T-cell (primary cell): ENCODE data around the gene WNK2. TPM values are rescaled to one million over a fixed set of nuclear protein-coding genes. Genes with fewer than 3 reads are reported as not detected.

Experiments
- ATAC-seq, 4 experiments: fragments of 200-7000 bp in 3 of 4; fragments of 150-1000 bp in 1 of 4; cut with Tn5 transposase; replicated peaks in 1 of 4; 1 replicate in 3 of 4; 2 replicates in 1 of 4; pipeline ENCODE4 v1.10.0; 2021; ENCODE audit warnings: moderate library complexity in 3 of 4, mild to moderate bottlenecking in 2 of 4, moderate number of reproducible peaks in 1 of 4
- CTCF ChIA-PET, 2 donors: fragments of 300-600 bp; sonication (Branson Sonifier 250); formaldehyde crosslinking; loops; one replicate each; lab custom pipeline; 2022; ENCODE audit warnings: antibody characterized with exemption in 2 of 2; lab: Charles Lee
- POLR2A ChIA-PET, 2 donors: fragments of 300-600 bp; sonication (Branson Sonifier 250); formaldehyde crosslinking; loops; one replicate each; lab custom pipeline; 2022; ENCODE audit warnings: antibody characterized with exemption in 2 of 2; lab: Charles Lee
- DNase-seq, 35 experiments: peaks; one replicate each; pipeline versions ENCODE4 v3.0.0 to v3.0.0-alpha.2; 2013 to 2023
- H3K27ac ChIP-seq: one replicate; pipeline ENCODE4 v1.5.1; 2013; ENCODE audit warnings: low read length
- H3K27me3 ChIP-seq, 2 experiments: replicated peaks in 1 of 2; 1 replicate in 1 of 2; 2 replicates in 1 of 2; pipeline versions ENCODE4 v1.6.1 to v1.7.0; 2013; ENCODE audit warnings: low read length in 1 of 2, mixed read lengths in 1 of 2; ENCODE audit not compliant: control insufficient read depth in 2 of 2, insufficient read depth in 2 of 2; ENCODE audit errors: extremely low read depth in 1 of 2
- H3K36me3 ChIP-seq, 2 donors: 1 replicate in 1 of 2; 2 replicates in 1 of 2; pipeline versions ENCODE4 v1.6.1 to v1.7.0; 2013; ENCODE audit warnings: low read length in 1 of 2; ENCODE audit not compliant: control insufficient read depth in 2 of 2, insufficient read depth in 1 of 2; ENCODE audit errors: extremely low read depth in 1 of 2
- H3K4me1 ChIP-seq, 2 experiments: 1 replicate in 1 of 2; 2 replicates in 1 of 2; pipeline versions ENCODE4 v1.6.1 to v1.7.0; 2013; ENCODE audit warnings: low read length in 2 of 2, mixed read lengths in 1 of 2; ENCODE audit not compliant: insufficient read depth in 2 of 2, control insufficient read depth in 1 of 2; ENCODE audit errors: extremely low read depth in 1 of 2
- H3K4me3 ChIP-seq, 2 donors: 1 replicate in 1 of 2; 2 replicates in 1 of 2; pipeline versions ENCODE4 v1.5.1 to v1.7.0; 2013; ENCODE audit warnings: mild to moderate bottlenecking in 2 of 2, low read length in 1 of 2, moderate library complexity in 1 of 2; ENCODE audit not compliant: control insufficient read depth in 1 of 2; ENCODE audit errors: extremely low read depth in 1 of 2
- H3K9me3 ChIP-seq: 2 replicates; pipeline ENCODE4 v1.7.0; 2013
- H3K27ac Mint-ChIP-seq, 2 donors: one replicate each; pipeline ENCODE4 v1.8.0; 2020 to 2021; ENCODE audit warnings: mild to moderate bottlenecking in 2 of 2, mixed read lengths in 2 of 2
- H3K27me3 Mint-ChIP-seq, 2 donors: one replicate each; pipeline ENCODE4 v1.8.0; 2021 to 2022; ENCODE audit warnings: mixed read lengths in 2 of 2
- H3K36me3 Mint-ChIP-seq: one replicate; pipeline ENCODE4 v1.8.0; 2021; ENCODE audit warnings: mixed read lengths
- H3K4me1 Mint-ChIP-seq, 3 donors: one replicate each; pipeline ENCODE4 v1.8.0; 2020 to 2022; ENCODE audit warnings: mixed read lengths in 3 of 3, mild to moderate bottlenecking in 1 of 3
- H3K4me3 Mint-ChIP-seq, 3 donors: one replicate each; pipeline ENCODE4 v1.8.0; 2020 to 2022; ENCODE audit warnings: mild to moderate bottlenecking in 3 of 3, mixed read lengths in 3 of 3, moderate library complexity in 3 of 3
- H3K9me3 Mint-ChIP-seq, 3 donors: one replicate each; pipeline ENCODE4 v1.8.0; 2020 to 2022; ENCODE audit warnings: mixed read lengths in 3 of 3
- WGBS: methylation state at CpG from one replicate; pipeline ENCODE4 v1.1.5; 2013; ENCODE audit warnings: missing lambda C conversion rate; ENCODE audit not compliant: insufficient coverage; 5-methylcytosine and 5-hydroxymethylcytosine counted together
- total RNA-seq, 35 experiments: library from RNA in 6 of 35; stranded (reverse) in 6 of 35; fragments of 120-200 nt in 1 of 35; gene quantifications; one replicate each; pipeline versions ENCODE4 v1.2.1 to v1.2.4 and lab custom pipeline; 2013 to 2026

The WNK2 gene
- total RNA-seq, 5 donors from 2014 or later (not counting 1 experiment from before 2014, with no cell fraction given): 0.12 to 0.95 (median 0.48) TPM

DNA sequence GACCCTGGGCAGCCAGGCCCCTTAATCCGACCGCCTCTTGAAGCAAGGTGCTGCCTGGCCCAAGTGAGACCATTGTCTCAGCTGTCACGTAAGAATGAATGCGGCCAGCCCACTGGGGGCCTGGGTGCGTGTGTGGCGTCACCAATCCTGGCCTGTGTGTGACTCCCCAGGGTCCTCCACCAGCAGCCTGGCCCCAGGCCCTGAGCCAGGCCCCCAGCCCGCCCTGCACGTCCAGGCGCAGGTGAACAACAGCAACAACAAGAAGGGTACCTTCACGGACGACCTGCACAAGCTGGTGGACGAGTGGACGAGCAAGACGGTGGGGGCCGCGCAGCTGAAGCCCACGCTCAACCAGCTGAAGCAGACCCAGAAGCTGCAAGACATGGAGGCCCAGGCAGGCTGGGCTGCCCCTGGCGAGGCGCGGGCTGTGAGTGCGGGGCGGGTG is 124.2 kb downstream of the WNK2 start:
- peaks cover 4 to 7% (median 4%) of the 10 kb centered on the region in 3 donors for H3K4me1 Mint-ChIP-seq
- CTCF ChIA-PET: interaction anchor here in 1 of 2 donors (0.5 kb wide), 1 partner anchor 14 kb away, joined by 3 read pairs; no protein-coding TSS in a partner anchor
- ATAC-seq (no peak), DNase-seq (no peak)
- H3K9me3 Mint-ChIP-seq: no peaks in the 10 kb centered on the region
- H3K9me3 ChIP-seq: no peaks in the 10 kb centered on the region
- no peak overlapping the region for H3K4me3 Mint-ChIP-seq
- H3K27ac Mint-ChIP-seq: no peak overlapping the region
- POLR2A ChIA-PET: no interaction called here
- no peak overlapping the region for H3K4me3 ChIP-seq
- no peaks in the 10 kb centered on the region for H3K36me3 ChIP-seq
- H3K36me3 Mint-ChIP-seq: no peaks in the 10 kb centered on the region
- H3K4me1 ChIP-seq: no peaks in the 10 kb centered on the region
- H3K27me3 Mint-ChIP-seq: peaks cover 6 to 7% of the 10 kb centered on the region in 2 donors
- WGBS: 89% methylated on average over 17 of the region's 22 CpGs
- peaks cover 0 to 16% of the 10 kb centered on the region in 2 experiments for H3K27me3 ChIP-seq
- H3K27ac ChIP-seq: no peak overlapping the region

DNA sequence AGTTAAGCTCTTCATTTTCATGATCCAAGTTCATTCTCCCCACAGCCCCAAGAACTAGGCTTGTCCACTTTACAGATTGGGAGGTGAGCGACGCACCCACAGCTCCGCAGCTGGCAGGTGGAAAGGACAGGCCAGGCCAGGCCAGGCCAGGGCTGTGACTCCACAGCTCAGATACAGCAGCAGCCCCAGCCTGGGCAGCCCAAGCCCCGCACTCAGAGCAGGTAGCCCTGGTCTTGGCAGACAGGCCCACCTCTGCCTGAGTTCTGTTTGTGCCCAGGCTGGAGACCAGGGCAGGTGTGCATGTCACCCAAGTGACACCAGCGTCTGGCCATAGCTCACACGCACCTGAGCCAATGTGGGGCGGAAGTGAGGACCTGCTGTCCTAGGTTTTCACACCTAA is 124.7 kb downstream of the WNK2 start:
- Histone ChIP-seq H3K4me1 (no peaks in the 10 kb centered on the region), H3K4me3 (no peak overlapping the region), H3K9me3 (no peaks in the 10 kb centered on the region), H3K27ac (no peak overlapping the region), H3K36me3 (no peaks in the 10 kb centered on the region), H3K27me3 (peaks cover 0 to 16% of the 10 kb centered on the region in 2 experiments)
- ChIA-PET POLR2A (no interaction called here), CTCF (no interaction called here)
- no peaks in the 10 kb centered on the region for H3K9me3 Mint-ChIP-seq
- H3K27ac Mint-ChIP-seq: no peak overlapping the region
- H3K27me3 Mint-ChIP-seq: peaks cover 7% of the 10 kb centered on the region in 2 donors
- H3K36me3 Mint-ChIP-seq: no peaks in the 10 kb centered on the region
- DNase-seq: no peak
- 93% methylated on average over 7 of the region's 7 CpGs for WGBS
- H3K4me1 Mint-ChIP-seq: peaks cover 4 to 9% (median 6%) of the 10 kb centered on the region in 3 donors
- no peak overlapping the region for H3K4me3 Mint-ChIP-seq
- ATAC-seq: no peak

DNA sequence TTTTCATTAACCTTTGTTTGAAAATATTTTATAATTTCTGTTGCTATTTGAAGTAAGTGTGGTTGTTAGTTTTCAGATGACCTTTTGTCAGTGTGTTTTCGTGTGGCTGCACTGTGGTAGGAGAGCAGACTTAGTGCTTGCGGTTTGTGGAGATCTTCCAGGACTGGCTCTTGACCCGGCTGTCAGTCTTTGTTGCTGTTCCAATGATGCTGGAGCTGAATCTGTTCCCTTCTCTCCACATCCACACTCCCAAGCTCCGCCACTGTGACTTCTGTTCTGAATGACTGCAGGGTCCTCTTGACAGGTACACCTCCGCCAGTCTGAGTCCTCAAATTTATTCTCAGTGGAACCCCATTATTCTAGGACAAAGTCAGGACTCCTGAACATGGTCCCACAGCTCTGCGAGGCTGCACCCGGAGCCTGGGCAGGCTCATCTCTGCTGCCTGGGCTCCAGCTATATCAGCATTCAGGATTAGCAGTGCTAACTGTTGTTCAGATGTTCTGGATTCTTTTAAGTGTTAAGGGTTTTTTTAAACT is 126.0 kb downstream of the WNK2 start:
- ChIA-PET CTCF (no interaction called here), POLR2A (no interaction called here)
- peaks cover 4 to 9% (median 6%) of the 10 kb centered on the region in 3 donors for H3K4me1 Mint-ChIP-seq
- no peaks in the 10 kb centered on the region for H3K36me3 Mint-ChIP-seq
- H3K36me3 ChIP-seq: no peaks in the 10 kb centered on the region
- H3K27ac ChIP-seq: no peak overlapping the region
- H3K4me3 ChIP-seq: no peak overlapping the region
- no peak overlapping the region for H3K4me3 Mint-ChIP-seq
- peaks cover 0 to 3% of the 10 kb centered on the region in 2 experiments for H3K4me1 ChIP-seq
- H3K27ac Mint-ChIP-seq: no peak overlapping the region
- WGBS: 87% methylated on average over 5 of the region's 7 CpGs
- no peak for DNase-seq
- no peaks in the 10 kb centered on the region for H3K9me3 Mint-ChIP-seq
- no peaks in the 10 kb centered on the region for H3K9me3 ChIP-seq
- H3K27me3 ChIP-seq: peaks cover 0 to 20% of the 10 kb centered on the region in 2 experiments
- no peak for ATAC-seq
- H3K27me3 Mint-ChIP-seq: peaks cover 7 to 8% of the 10 kb centered on the region in 2 donors

DNA sequence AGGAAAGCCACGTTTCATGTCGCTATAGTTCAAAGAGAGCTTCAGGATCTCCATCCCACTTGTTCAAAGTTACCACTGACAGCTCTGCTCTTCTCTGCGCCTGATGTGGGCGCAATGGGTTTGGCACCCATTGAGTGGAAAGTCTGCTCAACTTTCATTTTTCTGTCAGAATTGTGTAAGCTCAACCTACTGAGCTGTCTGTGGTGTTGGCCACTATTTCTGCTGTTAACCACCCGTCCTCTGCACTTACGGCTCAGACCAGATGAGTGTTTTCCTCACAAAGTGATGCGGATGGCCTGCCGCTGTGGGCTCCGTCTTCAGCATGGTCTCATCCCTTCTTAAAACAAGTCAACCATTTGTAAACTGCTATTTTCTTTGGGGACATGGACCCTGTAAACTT is 131.2 kb downstream of the WNK2 start:
- H3K4me1 Mint-ChIP-seq: peaks cover 12 to 20% (median 16%) of the 10 kb centered on the region in 3 donors
- DNase-seq: peak in 1 of 35 experiments; percentile 17
- no peaks in the 10 kb centered on the region for H3K36me3 Mint-ChIP-seq
- ChIA-PET POLR2A (interaction anchor here in 1 of 2 donors (0.5 kb wide), 1 partner anchor 250 kb away, joined by 3 read pairs; no protein-coding TSS in a partner anchor), CTCF (interaction anchor here in 1 of 2 donors (0.6 kb wide), 1 partner anchor 902 kb away, joined by 3 read pairs; no protein-coding TSS in a partner anchor)
- Histone ChIP-seq H3K27me3 (peaks cover 0 to 44% of the 10 kb centered on the region in 2 experiments), H3K4me3 (no peak overlapping the region), H3K4me1 (peaks cover 0 to 19% of the 10 kb centered on the region in 2 experiments), H3K27ac (no peak overlapping the region), H3K36me3 (no peaks in the 10 kb centered on the region), H3K9me3 (no peaks in the 10 kb centered on the region)
- no peak overlapping the region for H3K4me3 Mint-ChIP-seq
- H3K9me3 Mint-ChIP-seq: no peaks in the 10 kb centered on the region
- no peak for ATAC-seq
- 67% methylated on average over 9 of the region's 9 CpGs for WGBS
- peaks cover 26 to 28% of the 10 kb centered on the region in 2 donors for H3K27me3 Mint-ChIP-seq
- H3K27ac Mint-ChIP-seq: peak overlapping the region in 1 of 2 donors; percentile 20

DNA sequence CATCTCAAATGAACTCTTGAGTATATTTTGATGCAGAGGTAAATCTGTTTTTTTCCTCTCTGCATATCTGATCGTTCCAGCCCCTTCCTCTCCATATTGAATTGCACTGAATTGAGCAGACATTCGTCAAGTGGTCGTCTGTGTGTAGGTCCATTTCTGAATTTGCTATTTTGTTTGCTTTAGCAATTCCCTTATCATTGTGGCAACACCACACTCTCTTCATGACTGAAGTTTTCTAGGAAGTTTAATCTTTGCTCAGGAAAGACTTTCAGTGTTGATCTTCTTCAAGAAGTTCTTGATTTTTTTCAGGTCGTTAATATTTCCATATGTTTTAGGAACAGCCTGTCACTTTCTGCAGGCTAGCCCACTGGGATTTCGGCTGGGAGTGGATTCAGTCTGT is 132.0 kb downstream of the WNK2 start:
- H3K9me3 Mint-ChIP-seq: no peaks in the 10 kb centered on the region
- CTCF ChIA-PET: interaction anchor here (0.6 kb wide), 2 partner anchors 11 to 901 kb away, joined by 3 to 5 read pairs; no protein-coding TSS in a partner anchor
- ATAC-seq: no peak

DNA sequence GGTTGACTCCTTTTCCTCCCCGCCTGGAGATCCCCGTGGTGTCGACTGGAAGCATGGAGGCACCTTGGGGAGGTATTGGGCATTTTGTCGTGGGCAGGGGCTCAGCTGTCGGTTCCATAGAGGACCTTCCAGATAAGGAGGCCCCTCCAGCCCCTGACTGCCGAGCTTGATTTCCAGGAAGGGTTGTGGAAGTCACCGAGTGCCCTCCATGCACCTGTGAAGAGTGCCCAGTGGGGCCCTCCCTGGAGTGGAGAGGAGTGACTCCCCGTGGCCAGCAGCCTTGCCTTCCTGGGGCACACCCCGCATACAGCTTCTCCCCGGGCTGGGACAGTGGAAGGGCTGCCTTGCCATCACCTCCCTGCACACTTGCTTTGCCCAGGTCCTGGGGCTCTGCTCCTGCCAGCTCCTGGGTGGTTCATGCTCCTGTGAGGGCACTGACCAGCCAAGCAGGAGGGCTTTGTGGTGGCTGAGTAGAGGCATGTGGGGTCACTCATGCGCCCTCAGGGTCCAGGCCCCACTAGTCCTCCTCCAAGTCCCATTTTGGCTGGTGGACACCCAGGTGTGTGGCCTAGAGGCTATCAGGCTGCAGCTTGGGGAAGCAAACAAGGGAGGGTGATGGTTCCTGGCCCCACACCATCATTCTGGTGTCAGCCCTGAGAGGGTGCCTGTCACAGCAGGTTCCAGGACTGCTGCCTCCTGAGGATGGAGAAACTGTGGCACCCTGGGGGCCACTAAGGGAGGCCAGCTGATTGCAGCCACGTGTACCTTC is 133.0 kb downstream of the WNK2 start:
- CTCF ChIA-PET: no interaction called here
- ATAC-seq (peak in 1 of 4 experiments; percentile 9), DNase-seq (no peak)
- no peak overlapping the region for H3K4me3 ChIP-seq
- H3K36me3 Mint-ChIP-seq: no peaks in the 10 kb centered on the region
- peaks cover 26 to 36% of the 10 kb centered on the region in 2 donors for H3K27me3 Mint-ChIP-seq
- no peak overlapping the region for H3K27ac Mint-ChIP-seq
- H3K27me3 ChIP-seq: peaks cover 0 to 50% of the 10 kb centered on the region in 2 experiments
- H3K27ac ChIP-seq: no peak overlapping the region
- POLR2A ChIA-PET: interaction anchor here in 1 of 2 donors (0.6 kb wide), 1 partner anchor 13 kb away, joined by 3 read pairs; no protein-coding TSS in a partner anchor
- H3K9me3 Mint-ChIP-seq: no peaks in the 10 kb centered on the region
- H3K4me1 Mint-ChIP-seq: peaks cover 12 to 20% (median 16%) of the 10 kb centered on the region in 3 donors
- H3K4me1 ChIP-seq: peaks cover 0 to 19% of the 10 kb centered on the region in 2 experiments
- 82% methylated on average over 3 of the region's 12 CpGs for WGBS
- H3K9me3 ChIP-seq: no peaks in the 10 kb centered on the region
- no peaks in the 10 kb centered on the region for H3K36me3 ChIP-seq
- no peak overlapping the region for H3K4me3 Mint-ChIP-seq

More for the DNA sequence above, 132.0 kb downstream of the WNK2 start:
- H3K4me1 ChIP-seq: peaks cover 0 to 19% of the 10 kb centered on the region in 2 experiments
- H3K27ac ChIP-seq: no peak overlapping the region
- H3K36me3 ChIP-seq: no peaks in the 10 kb centered on the region
- POLR2A ChIA-PET: interaction anchor here in 1 of 2 donors (0.6 kb wide), 1 partner anchor 135 kb away, joined by 4 read pairs; no protein-coding TSS in a partner anchor
- DNase-seq: no peak
- Mint-ChIP-seq H3K27ac (no peak overlapping the region), H3K4me1 (peaks cover 12 to 20% (median 16%) of the 10 kb centered on the region in 3 donors), H3K27me3 (peaks cover 26 to 28% of the 10 kb centered on the region in 2 donors), H3K36me3 (no peaks in the 10 kb centered on the region), H3K4me3 (no peak overlapping the region)
- WGBS: no CpG with 5 or more reads among the region's 5 CpGs
- no peaks in the 10 kb centered on the region for H3K9me3 ChIP-seq
- H3K27me3 ChIP-seq: peaks cover 0 to 51% of the 10 kb centered on the region in 2 experiments
- no peak overlapping the region for H3K4me3 ChIP-seq
